Adipose tissue (tissue), 3 donors: ENCODE measurements around the gene ZNF226. TPM values are rescaled to one million over a fixed set of nuclear protein-coding genes. Genes with fewer than 3 reads are reported as not detected.
"Not testable (repeated sequence)": the region's sequence is repeated elsewhere in the genome, so short reads cannot be mapped to it uniquely, and the experiment has no call there.

Experiments
- H3K27ac ChIP-seq: one replicate; pipeline ENCODE4 v1.5.1; 2013; ENCODE audit warnings: low read depth, low read length
- WGBS, 3 donors: extraction: QIAGEN DNeasy Blood & Tissue Kit; methylation state at CpG; one replicate each; pipeline ENCODE4 v1.1.7; 2013; 5-methylcytosine and 5-hydroxymethylcytosine counted together
- polyA plus RNA-seq, 3 donors: library from polyadenylated mRNA; stranded (reverse); fragments of 200-250 nt; gene quantifications; one replicate each; pipeline ENCODE4 v1.2.3, GENCODE V29; 2013
- donor health status: healthy with polysubstance abuse.
- donor health status: Bipolar disorder and iron deficiency.
- donor health status: healthy.

ZNF226 gene
- polyA plus RNA-seq, 3 donors: 5.3 to 15.2 (median 8.4) TPM

DNA sequence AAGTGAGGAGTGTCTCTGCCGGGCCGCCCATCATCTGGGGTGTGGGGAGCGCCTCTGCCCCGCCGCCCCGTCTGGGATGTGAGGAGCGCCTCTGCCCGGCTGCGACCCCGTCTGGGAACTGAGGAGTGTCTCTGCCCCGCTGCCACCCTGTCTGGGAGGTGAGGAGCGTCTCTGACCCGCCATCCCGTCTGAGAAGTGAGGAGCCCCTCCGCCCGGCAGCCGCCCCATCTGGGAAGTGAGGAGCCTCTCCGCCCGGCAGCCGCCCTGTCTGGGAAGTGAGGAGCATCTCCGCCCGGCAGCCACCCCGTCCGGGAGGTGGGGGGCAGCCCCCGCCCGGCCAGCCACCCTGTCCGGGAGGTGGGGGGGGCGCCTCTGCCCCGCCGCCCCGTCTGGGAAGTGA, 39.0 kb downstream of the ZNF226 start:
- WGBS, 3 donors: 94 to 95% (median 94%) methylated on average over 19 to 31 of the region's 31 CpGs
- not testable (repeated sequence) for H3K27ac ChIP-seq

DNA sequence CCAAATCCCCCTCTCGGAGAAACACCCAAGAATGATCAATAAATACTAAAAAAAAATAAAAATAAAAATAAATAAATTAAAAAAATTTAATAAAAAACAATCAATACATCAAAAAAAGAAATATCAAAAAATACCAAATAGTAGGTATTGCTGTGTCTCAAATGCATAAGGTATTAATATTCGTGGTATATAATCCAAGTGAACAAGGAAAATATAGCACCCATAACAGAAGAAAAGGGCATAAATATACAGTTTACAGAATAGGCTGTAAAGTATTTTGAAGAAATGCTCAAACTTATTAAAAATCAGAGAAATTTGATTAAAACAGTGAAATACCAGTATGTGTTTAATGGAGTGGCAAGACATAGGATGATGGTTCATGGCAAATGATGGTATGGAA, 39.9 kb downstream of the ZNF226 start:
- 53 to 89% (median 80%) methylated on average over 2 of the region's 2 CpGs for WGBS, 3 donors
- no peak overlapping the region for H3K27ac ChIP-seq

DNA sequence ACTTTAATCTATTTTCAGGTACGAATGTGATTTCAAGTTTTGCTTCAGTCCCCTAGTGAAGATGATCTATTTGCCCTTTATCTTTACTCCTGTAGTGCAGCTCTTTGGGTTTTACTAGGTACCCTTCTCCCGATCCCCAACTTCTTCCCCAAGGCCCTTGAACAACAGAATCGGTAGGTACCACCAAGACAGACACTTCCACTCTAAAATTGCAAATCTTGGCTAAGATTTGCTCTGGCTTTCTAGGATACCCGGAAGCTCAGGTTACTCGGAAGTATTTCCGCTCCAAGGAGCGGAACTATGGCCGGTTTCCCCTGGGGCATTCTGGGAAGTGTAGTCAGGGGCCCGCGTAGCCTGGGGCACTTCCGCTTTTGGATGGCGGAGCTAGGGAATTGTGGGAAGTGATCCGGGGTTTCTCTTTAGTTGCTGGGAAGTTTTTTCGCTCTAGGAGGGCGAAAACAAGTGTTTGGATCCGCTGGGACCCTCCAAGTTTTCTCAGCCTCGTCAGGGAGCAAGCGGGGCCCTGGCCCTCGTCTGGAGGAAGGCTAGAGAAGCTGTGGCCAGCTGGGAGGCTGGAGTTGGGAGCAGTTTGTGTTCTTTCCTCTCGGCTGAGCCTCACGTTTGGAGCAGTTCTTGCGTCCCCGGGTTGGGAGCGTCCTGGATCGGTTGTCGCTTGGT, 42.4 kb downstream of the ZNF226 start:
- WGBS, 3 donors: 4% methylated on average over 26 of the region's 26 CpGs
- H3K27ac ChIP-seq: peak overlapping the region; percentile 46

DNA sequence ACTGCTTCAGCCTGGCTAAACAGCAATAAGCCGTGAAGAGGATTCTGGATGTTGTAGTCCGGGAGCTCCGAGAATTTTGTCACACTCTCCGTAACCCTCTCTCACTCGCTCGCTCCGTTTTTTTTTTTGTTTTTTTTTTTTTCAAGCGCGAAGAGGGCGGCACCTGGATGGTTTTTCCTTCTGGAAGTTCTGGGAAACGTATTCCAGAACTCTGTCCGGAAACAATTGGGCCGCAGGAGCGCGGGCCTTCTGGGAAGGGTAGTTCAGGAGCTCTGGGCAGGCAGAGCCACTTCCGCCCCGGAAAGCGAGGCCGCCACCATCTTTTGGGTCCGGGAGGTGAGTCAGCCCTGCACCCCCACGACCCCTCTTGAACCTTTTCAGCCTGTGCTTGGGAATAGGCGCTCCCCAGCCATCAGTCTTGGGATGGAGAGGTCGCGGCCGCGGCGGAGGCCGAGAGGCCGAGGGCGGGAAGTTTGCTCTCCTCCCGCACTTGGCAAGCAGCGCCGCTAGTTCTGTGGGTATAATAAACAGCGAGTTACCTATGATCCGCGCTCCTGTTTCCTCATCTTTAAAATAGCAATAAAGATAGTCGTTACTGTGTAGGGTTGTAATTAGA, 47.5 kb downstream of the ZNF226 start, which contains the start of gene ZNF227:
Gene ZNF227, plus strand, starts transcription at position 283 of the 616 bp plus-strand sequence. CDS start 5,261 bp downstream, outside the sequence.
- peak within 1 kb of the TSS; percentile 11 for H3K27ac ChIP-seq
- WGBS, 3 donors: 0 to 1% (median 0%) methylated on average over 37 of the region's 37 CpGs

DNA sequence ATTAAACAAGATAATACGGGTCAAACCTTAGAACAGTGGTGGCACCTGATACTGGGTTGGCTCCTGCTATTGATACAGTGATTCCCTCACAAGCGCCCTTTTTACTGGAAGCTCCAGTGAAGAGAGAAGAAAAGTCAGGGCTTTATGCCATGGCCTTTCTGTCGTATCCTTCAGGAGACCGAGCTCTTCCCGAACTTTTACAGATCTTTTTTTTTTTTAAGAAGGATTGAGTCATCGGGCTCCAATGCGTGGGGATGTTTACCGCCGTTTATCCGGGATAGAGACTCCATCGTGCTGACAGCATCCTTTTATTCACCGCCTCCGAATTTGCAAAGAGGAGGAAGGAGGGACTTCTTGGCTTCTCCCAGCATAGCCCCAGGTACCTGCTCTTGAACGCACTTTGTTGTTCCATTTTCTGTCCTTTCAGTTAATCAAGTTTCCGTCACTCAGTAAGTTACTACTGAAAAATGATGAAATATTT, 48.0 kb downstream of the ZNF226 start:
- peak overlapping the region; percentile 11 for H3K27ac ChIP-seq
- 3 to 5% (median 4%) methylated on average over 15 of the region's 15 CpGs for WGBS, 3 donors

DNA sequence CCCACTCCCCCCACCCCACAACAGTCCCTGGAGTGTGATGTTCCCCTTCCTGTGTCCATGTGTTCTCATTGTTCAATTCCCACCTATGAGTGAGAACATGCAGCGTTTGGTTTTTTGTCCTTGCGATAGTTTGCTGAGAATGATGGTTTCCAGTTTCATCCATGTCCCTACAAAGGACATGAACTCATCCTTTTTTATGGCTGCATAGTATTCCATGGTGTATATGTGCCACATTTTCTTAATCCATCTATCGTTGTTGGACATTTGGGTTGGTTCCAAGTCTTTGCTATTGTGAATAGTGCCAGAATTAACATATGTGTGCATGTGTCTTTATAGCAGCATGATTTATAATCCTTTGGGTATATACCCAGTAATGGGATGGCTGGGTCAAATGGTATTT, 55.0 kb downstream of the ZNF226 start:
- H3K27ac ChIP-seq: not testable (repeated sequence)
- 97 to 98% (median 97%) methylated on average over 2 of the region's 3 CpGs for WGBS, 3 donors

DNA sequence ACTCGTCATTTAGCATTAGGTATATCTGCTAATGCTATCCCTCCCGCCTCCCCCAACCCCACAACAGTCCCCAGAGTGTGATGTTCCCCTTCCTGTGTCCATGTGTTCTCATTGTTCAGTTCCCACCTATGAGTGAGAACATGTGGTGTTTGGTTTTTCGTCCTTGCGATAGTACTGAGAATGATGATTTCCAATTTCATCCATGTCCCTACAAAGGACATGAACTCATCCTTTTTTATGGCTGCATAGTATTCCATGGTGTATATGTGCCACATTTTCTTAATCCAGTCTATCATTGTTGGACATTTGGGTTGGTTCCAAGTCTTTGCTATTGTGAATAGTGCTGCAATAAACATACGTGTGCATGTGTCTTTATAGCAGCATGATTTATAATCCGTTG, 55.9 kb downstream of the ZNF226 start:
- WGBS, 3 donors: 96 to 98% (median 98%) methylated on average over 6 of the region's 6 CpGs
- H3K27ac ChIP-seq: not testable (repeated sequence)

DNA sequence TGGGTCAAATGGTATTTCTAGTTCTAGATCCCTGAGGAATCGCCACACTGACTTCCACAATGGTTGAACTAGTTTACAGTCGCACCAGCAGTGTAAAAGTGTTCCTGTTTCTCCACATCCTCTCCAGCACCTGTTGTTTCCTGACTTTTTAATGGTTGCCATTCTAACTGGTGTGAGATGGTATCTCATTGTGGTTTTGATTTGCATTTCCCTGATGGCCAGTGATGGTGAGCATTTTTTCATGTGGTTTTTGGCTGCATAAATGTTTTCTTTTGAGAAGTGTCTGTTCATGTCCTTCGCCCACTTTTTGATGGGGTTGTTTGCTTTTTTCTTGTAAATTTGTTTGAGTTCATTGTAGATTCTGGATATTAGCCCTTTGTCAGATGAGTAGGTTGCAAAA, 56.4 kb downstream of the ZNF226 start:
- 97 to 100% (median 97%) methylated on average over 3 of the region's 3 CpGs for WGBS, 3 donors
- H3K27ac ChIP-seq: not testable (repeated sequence)

Other genes starting within 250 kb of the ZNF226 start
- 1 to 10 TPM; 3.3 to 4.9 (median 3.4) TPM for gene ZNF45, start 229.8 kb upstream of the ZNF226 start, polyA plus RNA-seq
- 1 to 10 TPM in 1 of 3 donors, under 1 TPM in 2; 0.67 to 2.6 (median 0.77) TPM for gene ZNF221, start 213.9 kb upstream of the ZNF226 start, polyA plus RNA-seq
- gene ZNF155, start 180.9 kb upstream of the ZNF226 start, polyA plus RNA-seq: 1 to 10 TPM; 2.2 to 2.6 (median 2.3) TPM
- gene ZNF230, start 162.1 kb upstream of the ZNF226 start, polyA plus RNA-seq: 1 to 10 TPM in 2 of 3 donors, under 1 TPM in 1; 0.91 to 2.4 (median 1.1) TPM
- gene ZNF222, start 139.7 kb upstream of the ZNF226 start, polyA plus RNA-seq: 1 to 10 TPM; 1.6 to 5.2 (median 1.9) TPM
- 1 to 10 TPM; 1.5 to 3.1 (median 1.8) TPM for gene ZNF223, start 113.1 kb upstream of the ZNF226 start, polyA plus RNA-seq
- gene ZNF284, start 92.9 kb upstream of the ZNF226 start, polyA plus RNA-seq: under 1 TPM; 0.16 to 0.90 (median 0.35) TPM
- 1 to 10 TPM; 8.1 to 8.3 (median 8.3) TPM for gene ZNF224, start 70.7 kb upstream of the ZNF226 start, polyA plus RNA-seq
- gene ZNF225, start 51.7 kb upstream of the ZNF226 start, polyA plus RNA-seq: 1 to 10 TPM in 2 of 3 donors, under 1 TPM in 1; 0.93 to 1.3 (median 1.1) TPM
- 1 to 10 TPM; 1.5 to 2.6 (median 2.2) TPM for gene ZNF234, start 23.5 kb upstream of the ZNF226 start, polyA plus RNA-seq
- gene ZNF227, start 47.4 kb downstream of the ZNF226 start, polyA plus RNA-seq: 1 to 10 TPM; 3.2 to 4.6 (median 3.3) TPM
- gene ZNF233, start 94.8 kb downstream of the ZNF226 start, polyA plus RNA-seq: under 1 TPM in 1 of 3 donors, not detected in 2; 0.97 TPM
- 1 to 10 TPM in 2 of 3 donors, under 1 TPM in 1; 0.93 to 1.7 (median 1.1) TPM for gene ZNF235, start 139.9 kb downstream of the ZNF226 start, polyA plus RNA-seq
- 1 to 10 TPM in 2 of 3 donors, under 1 TPM in 1; 0.86 to 1.5 (median 1.4) TPM for gene ZNF112, start 191.6 kb downstream of the ZNF226 start, polyA plus RNA-seq
- gene ZNF285, start 236.5 kb downstream of the ZNF226 start, polyA plus RNA-seq: 1 to 10 TPM in 1 of 3 donors, under 1 TPM in 2; 0.64 to 1.4 (median 0.67) TPM